Brain microvascular endothelial cell (primary cell): ENCODE measurements around the gene TMC1.

Experiments used
- DNase-seq: peaks from one replicate; pipeline ENCODE4 v3.0.0-alpha.2; 2020
- H3K27ac ChIP-seq: fragments of 250-450 bp; sonication (Bioruptor Pico); 2 replicates; pipeline ENCODE4 v1.5.1; 2020; ENCODE audit warnings: mild to moderate bottlenecking, moderate library complexity
- H3K27me3 ChIP-seq: fragments of 250-450 bp; sonication (Bioruptor Pico); replicated peaks from 2 replicates; pipeline ENCODE4 v1.5.1; 2020; ENCODE audit warnings: mild to moderate bottlenecking
- H3K36me3 ChIP-seq: fragments of 250-450 bp; sonication (Bioruptor Pico); replicated peaks from 2 replicates; pipeline ENCODE4 v1.5.1; 2020; ENCODE audit warnings: mild to moderate bottlenecking
- H3K4me3 ChIP-seq: 2 replicates; pipeline ENCODE4 v1.5.1; 2011; ENCODE audit warnings: low read depth, mild to moderate bottlenecking, control low read depth, low read length, moderate library complexity
- in situ Hi-C: cut with HindIII; loops from 2 replicates; pipeline ENCODE4 v1.10.0; 2017; ENCODE audit warnings: low sequenced_read_pairs, low pct_ligation_motif_present
- TF ChIP-seq, protein P1 (sequence below): IDR thresholded peaks from 2 replicates; pipeline ENCODE4 v1.5.1; 2011; ENCODE audit warnings: low read depth, mild to moderate bottlenecking, moderate library complexity, low read length, control low read depth, inconsistent platforms; ENCODE audit errors: missing control alignments

The TMC1 gene

DNA sequence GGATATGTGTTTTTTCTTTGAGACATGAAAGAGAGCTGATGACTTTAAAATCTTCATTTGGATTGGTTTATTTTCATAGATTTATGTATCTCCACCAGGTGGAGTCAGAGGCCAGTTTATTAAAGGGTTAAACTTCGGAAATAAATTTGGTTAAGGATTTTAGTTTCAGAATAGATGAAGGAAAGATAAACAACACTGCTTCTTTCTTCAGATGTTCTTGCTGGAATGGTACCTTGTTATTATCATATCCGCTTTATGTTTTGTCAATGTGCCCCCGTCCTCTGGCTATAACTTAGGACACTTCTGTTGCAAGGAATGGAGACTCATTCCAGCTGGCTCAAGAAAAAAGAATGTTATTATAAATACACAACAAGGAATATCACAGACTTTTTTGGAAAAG is 350.3 kb downstream of the TMC1 start:
- DNase-seq = no peak

DNA sequence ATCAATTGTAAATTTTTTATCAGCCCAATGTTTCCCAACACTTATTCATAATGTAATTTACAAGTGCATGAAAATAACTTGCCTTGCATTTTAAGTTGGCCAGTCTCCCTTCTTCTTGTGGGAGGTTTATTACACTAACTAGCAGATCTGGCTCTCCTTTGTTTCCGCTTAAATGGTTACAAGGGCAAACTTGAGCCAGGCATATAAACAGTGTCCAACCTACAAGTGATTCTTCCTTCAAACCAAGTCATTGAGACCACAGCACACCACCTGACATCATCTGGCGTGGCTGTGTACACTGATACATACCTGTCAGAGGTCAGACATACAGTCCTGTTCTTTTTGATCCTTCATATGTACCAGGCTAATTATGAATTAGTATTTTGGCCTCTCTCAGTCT is 351.3 kb downstream of the TMC1 start:
- Histone ChIP-seq H3K36me3 (no peaks in the 10 kb centered on the region), H3K27ac (no peak overlapping the region), H3K4me3 (no peak overlapping the region), H3K27me3 (no peaks in the 10 kb centered on the region)
- DNase-seq = no peak
- in situ Hi-C loops = loop anchor here (25.0 kb wide), 1 partner anchor 290 kb away; the partner anchor contains the start of gene ANXA1
- TF ChIP-seq, protein P1, sequence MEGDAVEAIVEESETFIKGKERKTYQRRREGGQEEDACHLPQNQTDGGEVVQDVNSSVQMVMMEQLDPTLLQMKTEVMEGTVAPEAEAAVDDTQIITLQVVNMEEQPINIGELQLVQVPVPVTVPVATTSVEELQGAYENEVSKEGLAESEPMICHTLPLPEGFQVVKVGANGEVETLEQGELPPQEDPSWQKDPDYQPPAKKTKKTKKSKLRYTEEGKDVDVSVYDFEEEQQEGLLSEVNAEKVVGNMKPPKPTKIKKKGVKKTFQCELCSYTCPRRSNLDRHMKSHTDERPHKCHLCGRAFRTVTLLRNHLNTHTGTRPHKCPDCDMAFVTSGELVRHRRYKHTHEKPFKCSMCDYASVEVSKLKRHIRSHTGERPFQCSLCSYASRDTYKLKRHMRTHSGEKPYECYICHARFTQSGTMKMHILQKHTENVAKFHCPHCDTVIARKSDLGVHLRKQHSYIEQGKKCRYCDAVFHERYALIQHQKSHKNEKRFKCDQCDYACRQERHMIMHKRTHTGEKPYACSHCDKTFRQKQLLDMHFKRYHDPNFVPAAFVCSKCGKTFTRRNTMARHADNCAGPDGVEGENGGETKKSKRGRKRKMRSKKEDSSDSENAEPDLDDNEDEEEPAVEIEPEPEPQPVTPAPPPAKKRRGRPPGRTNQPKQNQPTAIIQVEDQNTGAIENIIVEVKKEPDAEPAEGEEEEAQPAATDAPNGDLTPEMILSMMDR = no peak

More for the DNA sequence above, 350.3 kb downstream of the TMC1 start:
- in situ Hi-C loops = loop anchor here (25.0 kb wide), 1 partner anchor 291 kb away; the partner anchor contains the start of gene ANXA1
- H3K27ac ChIP-seq = no peak overlapping the region
- no peaks in the 10 kb centered on the region for H3K36me3 ChIP-seq
- peak overlapping the region; percentile 9 for H3K4me3 ChIP-seq
- H3K27me3 ChIP-seq = no peaks in the 10 kb centered on the region
- TF ChIP-seq, protein P1 = peak; percentile 32

DNA sequence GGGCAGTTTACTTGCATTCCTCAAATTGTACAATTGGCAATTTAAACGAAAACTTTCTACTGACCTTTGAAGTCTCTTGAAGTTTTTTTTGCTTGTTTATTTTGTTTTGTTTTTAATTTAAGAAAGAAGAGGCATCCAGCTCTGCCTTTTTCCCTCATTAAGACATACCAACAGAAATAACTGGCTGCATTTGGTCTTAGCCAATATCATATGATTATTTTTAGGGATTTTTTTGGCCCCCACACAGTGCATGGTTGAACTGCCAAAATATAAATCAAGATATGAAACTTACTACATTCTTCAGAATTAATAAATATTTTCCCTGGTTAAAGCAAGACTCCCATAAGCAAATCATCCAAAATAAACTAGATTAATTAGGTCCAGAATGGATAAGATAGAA is 352.0 kb downstream of the TMC1 start:
- H3K4me3 ChIP-seq = no peak overlapping the region
- in situ Hi-C loops = loop anchor here (25.0 kb wide), 1 partner anchor 289 kb away; the partner anchor contains the start of gene ANXA1
- TF ChIP-seq, protein P1 = no peak
- no peak overlapping the region for H3K27ac ChIP-seq
- no peaks in the 10 kb centered on the region for H3K36me3 ChIP-seq
- DNase-seq = no peak
- no peaks in the 10 kb centered on the region for H3K27me3 ChIP-seq

DNA sequence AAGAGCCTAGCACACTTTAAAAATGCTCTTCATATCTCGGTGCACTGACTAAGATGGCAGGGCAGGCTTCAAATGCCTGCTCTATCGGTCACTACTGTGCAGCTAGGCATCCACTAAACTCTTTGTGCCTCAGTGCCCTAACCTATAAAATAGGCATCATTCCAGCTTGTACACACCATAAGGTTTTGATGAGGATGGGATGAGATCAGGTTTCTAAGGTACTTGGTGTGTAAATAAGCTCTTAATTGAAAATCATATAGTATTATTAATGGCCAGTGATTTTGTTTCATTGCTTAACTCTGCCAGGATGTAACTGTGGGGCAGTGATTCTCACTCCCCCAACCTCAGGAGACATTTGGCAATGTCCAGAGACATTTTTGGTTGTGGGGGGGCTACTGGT is 352.9 kb downstream of the TMC1 start:
- Histone ChIP-seq H3K27me3 (no peaks in the 10 kb centered on the region), H3K36me3 (no peaks in the 10 kb centered on the region), H3K4me3 (no peak overlapping the region), H3K27ac (no peak overlapping the region)
- DNase-seq = no peak
- TF ChIP-seq, protein P1 = no peak
- in situ Hi-C loops = loop anchor here (25.0 kb wide), 1 partner anchor 288 kb away; the partner anchor contains the start of gene ANXA1

DNA sequence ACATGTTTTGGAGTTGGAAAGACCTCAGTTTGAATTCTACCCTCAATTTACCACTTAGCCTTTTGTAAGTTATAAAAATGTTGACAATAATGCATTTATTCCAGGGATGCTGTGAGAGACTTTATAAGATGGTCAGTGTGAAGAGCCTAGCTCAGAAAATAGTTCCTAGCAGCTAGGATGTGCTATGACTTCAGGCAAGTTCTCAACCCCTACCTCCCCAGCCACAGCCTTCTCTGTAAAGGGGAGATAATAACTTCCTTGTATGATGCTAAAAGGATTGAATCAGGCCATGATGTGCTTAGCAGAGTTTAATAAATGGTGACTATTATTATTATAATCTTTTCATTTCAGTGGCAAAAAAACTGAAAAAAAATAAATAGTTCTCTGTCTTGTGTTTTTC is 353.8 kb downstream of the TMC1 start:
- Histone ChIP-seq H3K27me3 (no peaks in the 10 kb centered on the region), H3K4me3 (no peak overlapping the region), H3K36me3 (no peaks in the 10 kb centered on the region), H3K27ac (no peak overlapping the region)
- in situ Hi-C loops = no loop called here
- TF ChIP-seq, protein P1 = no peak
- DNase-seq = no peak

DNA sequence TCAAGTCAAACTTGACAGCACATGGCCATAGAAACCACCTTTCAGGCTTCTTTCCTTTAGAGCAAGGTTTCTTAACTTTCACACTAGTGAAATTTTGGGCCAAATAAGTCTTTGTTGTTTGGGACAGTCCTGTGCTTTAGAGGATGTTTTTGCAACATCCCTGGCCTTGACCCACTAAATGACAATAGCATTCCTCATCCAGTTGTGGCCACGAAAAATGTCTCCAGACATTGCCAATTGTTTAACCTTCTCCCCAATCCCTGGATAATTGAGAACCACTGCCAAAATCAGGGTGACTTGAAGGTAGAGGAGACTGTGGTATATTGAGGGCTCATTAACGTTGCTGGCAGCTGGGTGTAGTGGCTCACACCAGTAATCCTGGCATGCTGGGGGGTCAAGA is 359.4 kb downstream of the TMC1 start:
- H3K27ac ChIP-seq = no peak overlapping the region
- in situ Hi-C loops = no loop called here
- H3K27me3 ChIP-seq = no peaks in the 10 kb centered on the region
- no peaks in the 10 kb centered on the region for H3K36me3 ChIP-seq
- TF ChIP-seq, protein P1 = no peak
- no peak overlapping the region for H3K4me3 ChIP-seq
- no peak for DNase-seq
